ENCODE results near the gene OR6Y1. TPM values are rescaled to one million over a fixed set of nuclear protein-coding genes. Genes with fewer than 3 reads are reported as not detected.

OR6Y1 gene
- total RNA-seq, 1 donor from 2014 or later = not detected

DNA sequence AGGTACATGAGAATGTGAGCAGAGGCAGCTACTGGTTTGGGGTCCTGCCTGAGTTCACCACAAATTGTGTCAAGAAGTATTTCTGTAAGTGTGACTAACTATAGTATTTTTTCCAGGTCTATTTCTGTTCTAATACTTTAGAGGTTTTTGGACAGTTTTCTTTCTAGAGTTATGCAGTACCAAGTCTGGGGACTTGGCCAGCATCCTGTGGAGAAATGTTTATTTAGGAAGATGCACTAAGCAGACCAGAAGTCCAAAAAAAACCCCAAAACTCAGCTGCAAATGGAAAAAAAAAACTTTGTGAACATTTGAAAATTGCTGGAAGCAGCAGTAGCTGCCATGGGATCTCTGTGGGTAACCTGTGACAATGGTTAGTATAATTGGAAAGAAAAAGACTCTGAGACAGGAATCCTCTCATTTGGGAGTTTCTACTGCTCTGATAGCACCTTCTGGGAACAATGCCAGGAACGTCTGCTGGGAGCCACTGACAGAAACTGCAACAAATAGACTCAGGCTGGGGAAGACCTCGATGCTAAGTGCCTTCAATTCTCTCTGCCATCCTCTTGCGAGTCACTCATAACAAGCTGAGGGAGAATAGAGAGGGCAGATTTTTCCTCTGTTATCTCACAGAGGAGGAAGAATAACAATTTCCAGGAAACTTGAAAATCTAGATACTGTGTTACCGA, 44.6 kb downstream of the OR6Y1 start:
- intact Hi-C loops (cut with DNase I) = loop anchor here (10.0 kb wide), 1 partner anchor 305 kb away; no protein-coding TSS in a partner anchor
- no peak for DNase-seq (ENCODE audit: low spot score)

- DNase-seq (ENCODE audit: low spot score) = no peak
- intact Hi-C loops (cut with DNase I) = loop anchor here (10.0 kb wide), 1 partner anchor 303 kb away; no protein-coding TSS in a partner anchor
These were observed 46.7 kb downstream of the OR6Y1 start for GRCh38 chr1:158507511-158507910.

GRCh38 chr1:158506369-158506987, 47.7 kb downstream of the OR6Y1 start:
- DNase-seq (ENCODE audit: low spot score) = no peak
- intact Hi-C loops (cut with DNase I) = loop anchor here (10.0 kb wide), 1 partner anchor 302 kb away; no protein-coding TSS in a partner anchor

DNA sequence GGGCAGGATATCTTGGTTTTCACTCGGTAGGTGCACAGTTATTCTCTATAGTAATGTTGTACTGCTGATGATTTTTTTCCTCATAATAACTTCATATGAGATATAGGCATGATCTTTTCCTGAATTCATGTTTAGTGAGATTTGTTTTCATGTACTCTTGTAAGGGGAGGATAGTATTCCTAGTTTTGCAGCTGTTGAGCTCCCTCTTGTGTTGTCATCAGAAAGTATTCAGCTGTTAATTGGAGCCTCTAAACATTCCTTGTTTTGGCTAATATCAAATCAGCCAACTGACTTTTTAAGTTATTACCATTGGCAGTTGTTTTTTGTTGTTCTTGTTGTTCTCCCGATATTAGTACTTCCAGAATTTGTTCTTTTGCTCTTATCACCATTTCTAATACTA, 57.8 kb downstream of the OR6Y1 start:
- DNase-seq (ENCODE audit: low spot score) = no peak
- intact Hi-C loops (cut with DNase I) = loop anchor here (10.0 kb wide), 1 partner anchor 532 kb away; no protein-coding TSS in a partner anchor

DNA sequence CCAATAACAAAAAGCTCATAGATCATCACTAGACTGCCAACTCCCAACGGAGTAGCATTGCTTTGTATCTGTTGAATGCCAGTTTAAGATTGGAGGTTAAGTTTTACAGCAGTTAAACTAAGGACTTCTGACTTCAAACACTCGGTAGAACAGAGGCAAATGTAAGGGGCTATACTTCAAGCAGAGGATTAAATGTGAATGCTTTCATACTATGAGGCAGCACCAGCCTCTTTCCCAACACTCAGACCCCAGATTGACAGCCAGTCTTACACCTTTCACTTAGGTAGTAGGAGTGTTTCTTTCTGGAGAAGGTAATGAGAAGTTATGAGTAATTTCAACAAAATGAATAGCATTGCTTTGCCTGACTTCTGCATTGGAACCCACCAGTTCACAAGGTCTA, 59.4 kb downstream of the OR6Y1 start:
- intact Hi-C loops (cut with DNase I) = loop anchor here (10.0 kb wide), 1 partner anchor 530 kb away; no protein-coding TSS in a partner anchor
- DNase-seq (ENCODE audit: low spot score) = no peak

Other genes with a start within 250 kb of the OR6Y1 start
- gene CD1B, start 222.9 kb downstream of the OR6Y1 start, total RNA-seq = not detected
- not detected for gene CD1E, start 200.5 kb downstream of the OR6Y1 start, total RNA-seq
- not detected for gene OR10T2, start 154.9 kb downstream of the OR6Y1 start, total RNA-seq
- gene OR10K2, start 128.2 kb downstream of the OR6Y1 start, total RNA-seq = not detected
- not detected for gene OR10K1, start 92.6 kb downstream of the OR6Y1 start, total RNA-seq
- not detected for gene OR10R2, start 82.2 kb downstream of the OR6Y1 start, total RNA-seq
- gene OR6P1, start 16.2 kb upstream of the OR6Y1 start, total RNA-seq = not detected
- gene OR10X1, start 25.5 kb upstream of the OR6Y1 start, total RNA-seq = not detected
- not detected for gene OR10Z1, start 50.9 kb upstream of the OR6Y1 start, total RNA-seq
- gene SPTA1, start 132.3 kb upstream of the OR6Y1 start, total RNA-seq = 0.43 TPM
- gene OR6K2, start 146.2 kb upstream of the OR6Y1 start, total RNA-seq = not detected
- gene OR6K3, start 166.3 kb upstream of the OR6Y1 start, total RNA-seq = not detected
- not detected for gene OR6K6, start 200.3 kb upstream of the OR6Y1 start, total RNA-seq
- gene OR6N1, start 217.8 kb upstream of the OR6Y1 start, total RNA-seq = not detected
- gene OR6N2, start 226.8 kb upstream of the OR6Y1 start, total RNA-seq = not detected

All from cardiac septum (tissue), 1 donor.